HG03342 (cell line): Measurements from ENCODE around the gene INPP5B.
"Not testable (repeated sequence)": the region's sequence is repeated elsewhere in the genome, so short reads cannot be mapped to it uniquely, and the experiment has no call there.

ENCODE experiments used
- ATAC-seq: cut with Tn5 transposase; IDR thresholded peaks from one replicate; pipeline ENCODE4 v1.9.1; 2021; ENCODE audit warnings: mild to moderate bottlenecking, moderate library complexity; ENCODE audit not compliant: unreplicated experiment

Gene INPP5B

GRCh38 chr1:37946703-37947360, at the start of gene INPP5B:
Gene INPP5B (minus strand): TSS chr1:37947053. CDS start chr1:37946308, 745 bp downstream.
- ATAC-seq = peak; percentile 85

- ATAC-seq = no peak
Measured at GRCh38 chr1:37995751-37996345, 49.0 kb upstream of the INPP5B start.

- no peak for ATAC-seq
Measured at GRCh38 chr1:37994886-37995566, 48.2 kb upstream of the INPP5B start.

- peak; percentile 22 for ATAC-seq
Measured at GRCh38 chr1:37989361-37989930, 42.6 kb upstream of the INPP5B start.

- no peak for ATAC-seq
Measured at GRCh38 chr1:37987679-37988078, 40.8 kb upstream of the INPP5B start.

GRCh38 chr1:37983546-37983945, 36.7 kb upstream of the INPP5B start:
- no peak for ATAC-seq

- ATAC-seq = no peak
Measured at GRCh38 chr1:37978541-37978940, 31.7 kb upstream of the INPP5B start.

GRCh38 chr1:37975083-37975482, 28.2 kb upstream of the INPP5B start:
- not testable (repeated sequence) for ATAC-seq

- ATAC-seq = no peak
Measured at GRCh38 chr1:37974567-37974966, 27.7 kb upstream of the INPP5B start.

- ATAC-seq = not testable (repeated sequence)
Measured at GRCh38 chr1:37973684-37974083, 26.8 kb upstream of the INPP5B start.

GRCh38 chr1:37965301-37965700, 18.4 kb upstream of the INPP5B start:
- no peak for ATAC-seq

GRCh38 chr1:37964106-37964505, 17.3 kb upstream of the INPP5B start:
- ATAC-seq = not testable (repeated sequence)

- no peak for ATAC-seq
Measured at GRCh38 chr1:37958690-37959089, 11.8 kb upstream of the INPP5B start.

- ATAC-seq = no peak
Measured at GRCh38 chr1:37955685-37956084, 8.8 kb upstream of the INPP5B start.

- no peak for ATAC-seq
Measured at GRCh38 chr1:37954316-37954971, 7.6 kb upstream of the INPP5B start.

GRCh38 chr1:37952738-37953137, 5.9 kb upstream of the INPP5B start:
- ATAC-seq = no peak

GRCh38 chr1:37951783-37952624, 5.2 kb upstream of the INPP5B start:
- ATAC-seq = no peak

GRCh38 chr1:37951041-37951782, 4.4 kb upstream of the INPP5B start:
- ATAC-seq = no peak

- ATAC-seq = no peak
Measured at GRCh38 chr1:37949524-37950152, 2.8 kb upstream of the INPP5B start.
